NCI-H1092 treated with DMSO at 0.1 percent for 48 hours (cell line): ENCODE data around the gene RSL1D1.
"Not testable (repeated sequence)": the region's sequence is repeated elsewhere in the genome, so short reads cannot be mapped to it uniquely, and the experiment has no call there.

Source experiments
- DNase-seq: peaks from one replicate; lab custom pipeline; 2025; lab: John Stamatoyannopoulos, UW

The RSL1D1 gene

DNA sequence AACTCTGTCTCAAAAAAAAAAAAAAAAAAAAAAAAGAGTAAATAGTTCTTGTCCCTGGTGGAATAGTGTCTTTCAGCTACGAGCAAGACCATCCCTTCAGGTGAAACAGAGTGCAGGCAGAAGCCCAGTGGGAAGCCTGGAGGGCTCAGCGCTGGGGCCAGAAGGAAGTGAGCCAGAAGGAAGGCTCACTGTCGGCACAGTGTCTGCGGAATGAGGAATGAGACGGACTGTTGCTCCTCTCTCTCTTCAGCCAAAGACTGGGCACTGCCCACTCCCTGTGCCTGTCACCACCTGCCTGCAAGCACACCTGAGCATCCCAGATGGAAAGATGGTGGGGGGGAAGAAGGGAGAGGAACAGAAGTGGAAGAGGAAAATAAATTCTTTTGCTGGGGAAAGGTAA lies 7.5 kb downstream of the RSL1D1 start:
- no peak for DNase-seq

DNA sequence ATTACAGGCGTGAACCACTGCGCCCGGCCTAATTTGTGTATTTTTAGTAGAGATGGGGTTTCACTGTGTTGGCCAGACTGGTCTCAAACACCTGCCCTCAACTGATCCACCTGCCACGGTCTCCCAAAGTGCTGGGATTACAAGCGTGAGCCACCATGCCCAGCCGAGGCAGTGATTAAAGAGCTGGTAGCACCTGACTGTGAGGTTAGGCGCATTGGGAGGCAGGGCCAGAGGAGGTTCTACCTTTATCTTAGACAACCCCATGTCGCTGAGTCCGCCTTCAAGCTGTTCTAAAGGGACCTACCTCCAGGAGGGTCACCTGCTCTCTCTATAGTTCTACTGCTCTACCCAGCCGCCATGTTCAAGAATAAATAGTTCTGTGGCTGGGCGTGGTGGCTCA lies 8.1 kb downstream of the RSL1D1 start:
- no peak for DNase-seq

DNA sequence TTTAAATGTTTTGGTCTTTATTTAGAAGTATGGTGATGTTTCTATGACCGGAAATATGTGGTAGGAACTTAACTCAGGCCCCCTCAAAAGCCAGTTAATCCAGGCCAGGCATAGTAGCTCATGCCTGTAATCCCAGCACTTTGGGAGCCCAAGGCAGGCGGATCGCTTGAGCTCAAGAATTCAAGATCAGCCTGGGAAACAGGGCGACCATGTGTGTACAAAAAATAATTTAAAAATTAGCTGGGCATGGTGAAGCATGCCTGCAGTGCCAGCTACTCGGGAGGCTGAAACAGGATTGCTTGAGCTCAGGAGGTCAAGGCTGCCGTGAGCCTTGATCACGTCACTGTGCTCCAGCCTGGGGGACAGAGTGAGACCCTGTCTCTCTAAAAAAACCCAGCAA lies 10.3 kb downstream of the RSL1D1 start:
- DNase-seq: no peak

DNA sequence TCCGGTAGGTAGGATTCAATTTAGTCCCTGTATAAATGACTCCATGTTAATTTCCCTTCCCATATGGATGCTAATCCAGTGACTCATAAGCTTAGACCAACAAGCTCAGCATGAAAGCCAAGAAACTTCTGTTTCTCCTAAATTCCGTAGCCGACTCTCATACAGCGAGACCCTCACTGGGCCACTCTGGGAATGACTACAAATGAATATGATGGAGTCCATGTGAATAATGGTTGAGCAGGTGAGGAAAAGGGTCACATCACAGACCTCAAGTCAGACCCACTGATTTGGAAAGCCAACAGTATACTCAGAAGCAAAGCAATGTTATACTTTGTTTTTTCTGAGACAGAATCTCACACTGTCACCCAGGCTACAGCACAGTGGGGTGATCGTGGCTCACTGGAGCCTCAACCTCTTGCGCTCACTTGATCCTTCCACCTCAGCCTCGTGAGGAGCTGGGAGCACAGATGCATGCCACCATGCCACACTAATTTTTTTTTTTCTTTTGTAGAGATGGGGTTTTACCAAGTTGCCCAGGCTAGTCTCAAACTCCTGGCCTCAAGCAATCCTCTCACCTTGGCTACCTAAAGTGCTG lies 14.6 kb downstream of the RSL1D1 start:
- DNase-seq: no peak

DNA sequence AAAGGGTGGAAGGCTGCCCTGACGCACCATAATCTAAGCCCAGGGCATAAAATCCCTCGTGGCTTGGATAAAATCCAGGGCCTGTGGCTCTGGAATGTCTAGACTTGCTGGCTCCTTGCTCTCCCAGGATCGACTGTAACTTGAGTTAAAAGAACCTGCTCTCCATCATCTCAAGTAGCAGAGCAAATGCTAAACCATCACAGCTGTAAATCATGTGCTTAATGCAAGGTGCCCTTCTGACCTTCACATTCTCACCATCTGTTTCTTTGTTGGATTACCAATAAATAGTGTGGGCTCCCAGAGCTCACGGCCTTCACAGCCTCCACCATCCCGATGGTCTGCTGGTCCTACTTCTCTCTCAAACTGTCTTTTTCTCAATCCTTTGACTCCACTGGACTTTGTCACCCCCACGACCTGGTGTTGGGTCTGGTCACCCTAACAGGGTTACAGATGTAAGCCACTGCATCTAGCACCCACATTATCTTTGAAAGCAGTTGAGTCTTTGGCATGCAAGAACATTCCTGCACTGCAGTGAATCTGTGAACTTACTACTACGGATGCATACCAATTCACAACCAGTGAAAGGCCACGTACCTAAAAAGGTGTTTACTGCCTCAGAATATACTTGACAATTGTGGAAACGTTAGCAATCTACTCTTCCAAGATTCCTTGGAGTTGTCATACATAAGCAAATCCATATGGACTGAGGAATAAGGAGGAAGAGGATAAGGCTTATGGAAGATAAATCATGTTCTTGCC lies 15.3 kb downstream of the RSL1D1 start:
- DNase-seq: no peak

DNA sequence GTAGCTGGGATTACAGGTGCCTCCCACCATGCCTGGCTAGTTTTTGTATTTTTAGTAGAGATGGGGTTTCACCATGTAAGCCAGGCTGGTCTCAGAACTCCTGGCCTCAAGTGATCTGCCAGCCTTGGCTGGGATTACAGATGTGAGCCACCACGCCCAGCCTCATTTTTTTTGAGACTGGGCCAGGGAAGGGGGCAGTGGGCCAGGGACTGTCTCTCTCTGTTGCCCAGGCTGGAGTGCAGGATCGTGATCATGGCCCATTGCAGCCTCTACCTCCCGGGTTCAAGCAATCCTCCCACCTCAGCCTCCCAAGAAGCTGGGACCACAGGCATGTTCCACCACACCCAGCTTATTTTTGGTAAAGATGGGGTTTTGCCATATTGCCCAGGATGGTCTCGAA lies 16.0 kb downstream of the RSL1D1 start:
- no peak for DNase-seq

DNA sequence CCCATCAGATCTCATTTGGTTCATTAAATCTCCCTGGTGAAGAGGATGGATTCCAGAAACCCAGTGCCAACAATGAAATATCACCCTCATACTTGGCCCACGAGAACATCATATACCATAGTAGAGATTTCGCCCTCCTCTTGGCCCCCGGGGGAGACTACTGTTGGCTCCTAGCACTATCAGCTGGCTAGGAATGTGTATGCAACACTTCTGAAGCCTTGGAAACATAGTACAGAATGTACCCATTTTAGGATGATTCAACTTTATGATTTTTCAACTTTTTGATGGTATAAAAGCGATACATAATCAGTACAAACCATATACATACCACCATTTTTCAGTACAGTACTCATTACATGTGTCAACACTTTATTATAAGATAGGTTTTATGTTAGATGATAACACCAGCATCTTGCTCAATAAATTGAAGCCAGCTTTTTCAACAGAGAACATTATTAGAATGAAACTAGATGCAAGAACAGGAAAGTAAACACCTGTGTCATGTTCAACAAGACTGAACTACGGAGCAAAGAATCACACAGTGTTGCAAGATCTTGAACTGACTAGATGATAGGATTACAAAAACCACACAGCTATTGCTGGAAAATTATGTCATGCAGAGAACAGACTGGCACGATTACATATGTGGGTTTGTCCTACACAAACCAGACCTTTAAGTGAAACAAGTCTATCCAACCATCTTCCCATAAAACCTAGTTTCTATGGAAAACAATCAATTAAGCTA lies 17.2 kb downstream of the RSL1D1 start:
- no peak for DNase-seq

DNA sequence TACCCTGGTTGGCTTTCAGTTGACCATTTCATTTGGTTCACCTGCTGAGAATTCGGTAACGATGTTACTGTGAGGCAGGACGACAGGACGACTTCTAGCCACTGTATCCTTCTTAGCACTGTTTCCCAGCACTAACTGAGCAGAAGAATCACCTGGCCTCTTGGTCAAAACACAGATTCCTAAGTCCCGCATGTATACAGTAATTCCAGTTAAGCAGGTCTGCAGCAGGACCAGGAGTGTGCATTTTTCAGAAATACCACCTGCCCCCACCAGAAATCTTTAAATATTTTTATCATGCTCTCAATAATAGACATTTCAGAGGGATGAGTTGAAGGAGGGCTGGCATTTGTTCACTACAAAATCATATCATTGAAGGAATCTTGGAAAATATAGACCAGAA lies 22.6 kb downstream of the RSL1D1 start:
- no peak for DNase-seq

DNA sequence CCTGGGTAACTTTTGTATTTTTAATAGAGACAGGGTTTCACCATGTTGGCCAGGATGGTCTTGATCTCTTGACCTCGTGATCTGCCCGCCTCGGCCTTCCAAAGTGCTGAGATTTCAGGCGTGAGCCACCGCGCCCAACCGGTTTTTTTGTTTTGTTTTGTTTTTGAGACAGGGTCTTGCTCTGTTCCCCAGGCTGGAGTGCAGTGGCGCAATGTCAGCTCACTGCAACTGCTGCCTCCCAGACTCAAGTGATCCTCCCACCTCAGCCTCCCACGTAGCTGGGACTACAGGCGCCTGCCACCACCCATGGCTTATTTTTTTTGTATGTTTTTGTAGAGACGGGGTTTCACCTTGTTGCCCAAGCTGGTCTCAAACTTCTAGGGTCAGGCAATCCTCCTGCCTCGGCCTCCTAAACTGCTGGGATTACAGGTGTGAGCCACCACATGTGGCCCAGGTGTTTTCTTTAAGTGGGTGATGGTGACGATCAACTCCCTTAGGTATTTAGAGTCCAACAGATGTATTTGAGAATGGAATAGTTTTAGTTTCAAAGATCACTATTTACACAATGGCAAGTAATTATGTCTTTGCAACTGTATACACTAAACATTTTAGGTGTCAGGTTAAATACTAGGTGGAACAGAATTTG lies 25.7 kb downstream of the RSL1D1 start:
- DNase-seq: not testable (repeated sequence)

DNA sequence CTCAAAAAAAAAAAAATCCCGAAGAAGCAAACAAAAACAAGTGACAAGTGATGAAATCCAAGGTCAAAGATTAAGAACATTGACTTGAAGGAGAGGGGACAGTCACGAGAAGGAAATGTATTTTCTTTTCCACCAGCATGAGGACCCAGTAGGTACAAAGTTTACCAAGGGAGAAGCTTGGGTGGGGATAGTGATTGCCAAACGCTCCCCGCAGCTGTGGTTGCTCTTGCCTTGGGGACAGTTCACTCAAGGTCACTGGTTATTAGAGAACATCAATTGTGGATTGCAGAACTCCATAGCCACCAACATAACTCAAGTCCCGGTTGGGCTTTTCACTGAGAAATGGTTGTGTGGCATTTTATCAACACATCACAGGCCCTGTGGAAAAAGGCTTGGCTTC lies 27.0 kb downstream of the RSL1D1 start:
- DNase-seq: no peak

DNA sequence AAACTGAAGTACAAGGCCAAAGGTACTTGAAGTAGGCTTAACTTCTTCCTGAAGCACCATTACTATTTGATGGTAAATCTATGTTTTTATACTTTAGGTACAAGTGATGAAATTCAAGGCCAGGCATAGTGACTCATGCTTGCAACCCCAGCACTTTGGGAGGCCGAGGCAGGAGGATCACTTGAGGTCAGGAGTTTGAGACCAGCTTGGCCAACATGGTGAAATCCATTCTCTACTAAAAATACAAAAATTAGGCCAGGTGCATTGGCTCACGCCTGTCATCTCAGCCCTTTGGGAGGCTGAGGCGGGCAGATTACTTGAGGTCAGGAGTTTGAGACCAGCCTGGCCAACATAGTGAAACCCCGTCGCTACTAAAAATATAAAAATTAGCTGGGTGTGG lies 27.7 kb downstream of the RSL1D1 start:
- not testable (repeated sequence) for DNase-seq

DNA sequence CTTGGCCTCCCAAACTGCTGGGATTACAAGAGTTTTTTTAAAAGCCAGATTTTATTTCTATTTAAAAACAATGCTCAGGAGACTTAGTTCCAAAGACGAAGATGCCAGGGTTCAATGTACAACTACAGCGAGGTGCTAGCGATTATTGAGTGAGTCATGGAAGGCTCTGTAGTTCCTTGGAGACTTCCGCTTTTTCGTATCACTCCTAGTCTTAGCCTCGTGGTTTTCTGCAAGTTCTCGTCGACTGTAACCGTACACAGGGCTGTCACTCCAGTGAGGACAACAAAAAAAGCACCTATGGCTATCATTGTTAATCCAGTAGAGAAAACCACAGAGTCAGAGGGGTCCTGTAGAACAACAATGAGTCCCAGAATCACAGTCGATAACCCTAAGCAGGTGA lies 31.5 kb downstream of the RSL1D1 start:
- no peak for DNase-seq

DNA sequence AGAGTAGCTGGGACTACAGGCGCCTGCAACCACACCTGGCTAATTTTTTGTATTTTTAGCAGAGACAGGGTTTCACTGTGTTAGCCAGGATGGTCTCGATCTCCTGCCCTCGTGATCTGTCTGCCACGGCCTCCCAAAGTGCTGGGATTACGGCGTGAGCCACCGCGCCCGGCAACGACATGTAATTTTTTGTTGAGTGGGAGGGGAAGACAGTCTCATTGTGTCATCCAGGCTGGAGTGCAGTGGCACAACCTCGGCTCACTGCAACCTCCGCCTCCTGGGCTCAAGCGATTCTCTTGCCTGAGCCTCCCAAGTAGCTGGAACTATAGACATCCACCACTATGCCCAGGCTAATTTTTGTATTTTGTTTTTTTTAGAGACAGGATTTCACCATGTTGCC lies 32.4 kb downstream of the RSL1D1 start:
- not testable (repeated sequence) for DNase-seq

DNA sequence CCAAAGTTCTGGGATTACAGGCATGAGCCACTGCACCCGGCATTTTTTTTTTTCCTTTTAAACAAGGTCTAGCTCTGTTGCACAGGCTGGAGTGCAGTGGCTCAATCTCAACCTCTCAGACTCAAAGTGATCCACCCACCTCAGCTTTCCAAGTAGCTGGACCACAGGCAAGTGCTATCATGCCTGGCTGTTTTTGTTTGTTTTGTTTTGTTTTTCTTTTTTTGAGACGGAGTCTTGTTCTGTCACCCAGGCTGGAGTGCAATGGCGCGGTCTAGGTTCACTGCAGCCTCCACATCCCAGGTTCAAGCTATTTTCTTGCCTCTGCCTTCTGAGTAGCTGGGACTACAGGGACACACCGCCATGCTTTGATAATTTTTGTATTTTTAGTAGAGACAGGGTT lies 35.2 kb downstream of the RSL1D1 start:
- no peak for DNase-seq

DNA sequence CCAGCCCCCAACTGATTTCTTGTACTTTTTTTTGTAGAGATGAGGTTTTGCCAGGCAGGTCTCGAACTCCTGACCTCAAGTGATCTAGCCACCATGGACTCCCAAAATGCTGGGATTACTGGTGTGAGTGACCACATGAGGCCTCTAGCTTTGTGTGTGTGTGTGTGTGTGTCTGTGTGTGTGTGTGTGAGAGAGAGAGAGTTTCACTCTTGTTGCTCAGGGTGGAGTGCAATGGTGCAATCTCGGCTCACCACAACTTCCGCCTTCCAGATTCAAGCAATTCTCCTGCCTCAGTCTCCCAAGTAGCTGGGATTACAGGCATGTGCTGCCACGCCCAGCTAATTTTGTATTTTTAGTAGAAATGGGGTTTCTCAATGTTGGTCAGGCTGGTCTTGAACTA lies 36.5 kb downstream of the RSL1D1 start:
- DNase-seq: not testable (repeated sequence)

DNA sequence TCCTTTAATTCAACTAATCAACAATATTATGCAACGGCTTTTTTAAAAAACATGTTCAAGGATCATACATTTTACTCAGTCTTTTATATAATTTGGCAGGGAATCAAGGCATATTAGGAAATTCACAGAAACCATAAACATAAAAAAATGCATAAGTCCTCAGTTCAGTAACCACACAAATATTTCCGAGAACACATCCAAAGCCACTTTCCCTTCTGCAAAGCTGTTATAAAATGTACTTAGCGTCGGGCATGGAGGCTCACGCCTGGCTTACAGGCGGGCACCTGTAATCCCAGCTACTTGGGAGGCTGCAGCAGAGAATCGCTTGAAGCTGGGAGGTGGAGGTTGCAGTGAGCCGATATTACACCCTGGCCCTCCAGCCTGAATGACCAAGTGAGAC lies 44.6 kb downstream of the RSL1D1 start:
- DNase-seq: no peak

DNA sequence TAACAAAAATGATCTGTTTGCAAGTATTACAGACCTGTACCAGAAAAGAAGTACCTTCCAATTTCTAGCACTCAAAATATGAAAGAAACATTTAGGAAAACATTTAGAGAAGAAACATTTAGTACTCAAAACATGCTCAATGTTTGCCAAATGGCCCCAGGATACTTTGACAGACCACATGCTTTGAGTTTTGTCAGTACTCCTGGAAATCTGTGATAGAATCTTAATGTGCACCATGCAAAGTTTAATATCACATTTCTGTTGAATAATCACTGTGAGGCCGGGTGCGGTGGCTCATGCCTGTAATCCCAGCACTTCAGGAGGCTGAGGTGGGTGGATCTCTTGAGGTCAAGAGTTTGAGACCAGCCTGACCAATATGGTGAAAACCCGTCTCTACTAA lies 45.8 kb downstream of the RSL1D1 start:
- no peak for DNase-seq

DNA sequence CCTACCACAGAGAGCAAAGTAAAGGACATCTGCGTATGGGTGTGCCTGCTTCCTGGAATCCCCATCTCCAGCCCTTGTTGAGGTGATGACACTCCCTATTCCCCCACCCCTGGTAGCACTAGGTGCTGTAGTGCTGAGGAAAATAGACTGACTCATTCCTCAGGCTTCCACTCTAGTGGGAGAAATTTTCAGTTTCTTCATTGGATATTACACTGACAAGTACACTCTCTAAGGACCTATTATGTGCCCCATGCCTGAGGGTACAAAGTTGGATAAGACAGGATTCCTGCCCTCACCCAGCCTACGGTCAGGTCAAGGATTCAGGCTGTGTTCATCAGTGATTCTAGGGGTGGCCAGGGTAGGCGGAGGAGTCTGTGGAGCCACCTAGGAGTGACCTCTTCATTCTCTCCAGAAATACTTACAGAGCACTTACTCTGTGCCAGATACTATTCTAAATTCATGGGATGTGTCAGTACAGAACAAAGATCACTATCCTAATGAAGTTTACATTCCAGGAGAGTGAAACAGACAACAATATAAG lies 49.8 kb downstream of the RSL1D1 start:
- DNase-seq: no peak

DNA sequence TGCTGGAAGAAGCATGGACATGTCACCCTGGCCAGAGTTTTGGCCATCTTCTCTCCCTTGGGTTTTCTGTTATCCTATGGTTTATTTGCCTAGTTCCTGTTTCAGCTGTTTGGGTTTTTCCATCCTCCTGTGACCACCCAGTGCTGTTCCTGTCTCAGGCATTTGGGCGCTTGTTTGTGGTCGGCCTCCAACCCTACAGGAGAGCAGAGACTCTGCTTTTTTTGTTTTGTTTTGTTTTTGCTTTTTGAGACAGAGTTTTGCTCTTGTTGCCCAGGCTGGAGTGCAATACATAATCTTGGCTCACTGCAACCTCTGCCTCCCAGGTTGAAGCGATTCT lies 51.0 kb downstream of the RSL1D1 start:
- no peak for DNase-seq

DNA sequence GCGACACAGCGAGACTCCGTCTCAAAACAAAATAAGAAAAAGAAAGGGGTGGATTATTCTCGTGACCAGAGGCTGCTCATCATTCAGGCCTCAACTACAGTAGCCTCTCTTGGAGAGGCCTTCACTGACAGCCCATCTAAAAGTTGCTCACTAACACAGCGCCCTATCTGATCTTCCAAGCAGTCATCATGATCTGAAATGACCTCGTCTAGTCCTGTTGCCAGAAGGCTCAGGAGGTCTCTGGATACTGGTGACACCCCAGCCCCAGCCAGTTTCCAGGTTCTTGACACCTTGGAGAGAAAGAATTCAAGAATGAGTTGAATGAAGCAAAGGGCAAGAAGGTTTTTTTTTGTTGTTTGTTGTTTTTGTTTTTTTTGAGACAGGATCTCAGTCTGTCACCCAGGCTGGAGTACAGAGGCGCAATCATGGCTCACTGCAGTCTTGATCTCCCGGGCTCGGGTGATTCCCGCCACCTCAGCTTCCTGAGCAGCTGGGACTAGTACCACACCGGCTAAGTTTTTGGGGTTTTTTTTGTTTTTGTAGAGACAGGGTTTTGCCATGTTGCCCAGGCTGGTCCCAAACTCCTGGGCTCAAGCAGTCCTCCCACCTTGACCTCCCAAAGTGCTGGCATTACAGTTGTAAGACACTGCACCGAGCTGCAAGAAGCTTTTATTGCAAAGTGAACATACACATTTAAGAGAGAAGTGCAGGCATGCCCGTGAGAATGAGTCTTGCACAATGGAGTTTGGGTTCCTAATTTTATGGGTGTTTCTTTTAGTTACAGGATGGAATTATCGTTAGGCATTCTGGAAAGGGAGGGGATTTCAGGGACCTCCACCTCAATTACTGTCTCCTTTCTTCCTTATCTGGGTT lies 51.6 kb downstream of the RSL1D1 start:
- DNase-seq: no peak

DNA sequence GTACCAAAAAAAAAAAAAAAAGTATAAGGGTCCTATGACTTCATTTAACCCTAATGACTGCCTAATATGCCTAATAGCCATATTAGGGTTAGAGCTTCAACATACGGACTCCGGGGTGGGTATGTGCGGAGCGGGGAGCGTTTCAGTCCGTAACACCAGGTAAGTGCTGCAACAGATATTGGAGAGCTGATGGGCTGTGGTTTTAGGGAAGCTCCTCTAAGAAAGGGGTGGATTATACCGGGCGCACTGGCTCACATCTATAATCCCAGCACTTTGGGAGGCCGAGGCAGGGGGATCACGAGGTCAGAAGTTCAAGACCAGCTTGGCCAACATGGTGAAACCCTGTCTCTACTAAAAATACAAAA lies 52.3 kb downstream of the RSL1D1 start:
- DNase-seq: no peak

DNA sequence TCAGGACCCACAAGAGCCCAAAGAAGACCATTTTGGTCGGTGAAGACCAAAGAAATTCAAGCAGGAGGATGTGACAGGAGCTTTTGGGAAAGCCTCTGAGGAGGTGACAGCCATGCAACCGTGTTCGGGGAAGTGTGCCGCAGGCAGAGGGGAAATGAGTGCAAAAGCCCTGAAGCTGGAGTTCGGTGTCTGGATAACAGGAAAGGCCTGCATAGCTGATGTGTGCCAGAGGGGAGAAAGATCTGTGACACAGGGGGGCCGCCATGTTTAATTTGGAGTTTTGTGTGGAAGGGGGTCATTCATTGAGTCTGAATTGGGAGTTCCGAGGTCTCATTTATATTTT lies 53.4 kb downstream of the RSL1D1 start:
- DNase-seq: peak; percentile 29
